Fibroblast of lung (primary cell): ENCODE measurements around the gene AMY2B. TPM values are rescaled to one million over a fixed set of nuclear protein-coding genes. Genes with fewer than 3 reads are reported as not detected.
A peak's percentile ranks its signal among the peaks of the same experiment; 100 is the strongest.

ENCODE experiments used
- DNase-seq, 2 donors: peaks; one replicate each; pipeline versions ENCODE4 v3.0.0 to v3.0.0-alpha.2; 2010; ENCODE audit warnings: low read depth in 2 of 2
- H2AFZ ChIP-seq: 2 replicates; pipeline ENCODE4 v1.5.1; 2012; ENCODE audit warnings: low read length, control low read depth, inconsistent platforms
- H3K27ac ChIP-seq: 2 replicates; pipeline ENCODE4 v1.5.1; 2011; ENCODE audit warnings: low read length, control low read depth; ENCODE audit not compliant: insufficient read depth
- H3K27me3 ChIP-seq: 2 replicates; pipeline ENCODE4 v1.5.1; 2011; ENCODE audit warnings: mild to moderate bottlenecking, low read length; ENCODE audit not compliant: control insufficient read depth, insufficient read depth
- H3K36me3 ChIP-seq: 2 replicates; pipeline ENCODE4 v1.5.1; 2011; ENCODE audit warnings: low read length; ENCODE audit not compliant: control insufficient read depth, insufficient read depth
- H3K4me1 ChIP-seq: 2 replicates; pipeline ENCODE4 v1.5.1; 2011; ENCODE audit warnings: low read length; ENCODE audit not compliant: control insufficient read depth, insufficient read depth; ENCODE audit errors: extremely low read depth
- H3K4me2 ChIP-seq: 2 replicates; pipeline ENCODE4 v1.5.1; 2011; ENCODE audit warnings: low read length, control low read depth; ENCODE audit not compliant: insufficient read depth; ENCODE audit errors: extremely low read depth
- H3K4me3 ChIP-seq, 4 experiments: fragments of 200-600 bp in 1 of 4; sonication (generic) in 1 of 4; replicated peaks in 1 of 4; 2 replicates each; pipeline ENCODE4 v1.5.1; 2011 to 2016; ENCODE audit warnings: low read length in 4 of 4, low read depth in 3 of 4, mild to moderate bottlenecking in 3 of 4, control low read depth in 2 of 4, inconsistent platforms in 1 of 4, mixed read lengths in 1 of 4; ENCODE audit not compliant: insufficient read depth in 1 of 4; ENCODE audit errors: control extremely low read depth in 1 of 4
- H3K79me2 ChIP-seq: 2 replicates; pipeline ENCODE4 v1.5.1; 2012; ENCODE audit warnings: mild to moderate bottlenecking, low read length, inconsistent platforms; ENCODE audit not compliant: control insufficient read depth, insufficient read depth
- H3K9ac ChIP-seq: 2 replicates; pipeline ENCODE4 v1.5.1; 2011; ENCODE audit warnings: mild to moderate bottlenecking, low read length, control low read depth; ENCODE audit not compliant: insufficient read depth
- H3K9me3 ChIP-seq: 2 replicates; pipeline ENCODE4 v1.5.1; 2012; ENCODE audit warnings: low read depth, low read length; ENCODE audit not compliant: control insufficient read depth, insufficient read depth
- H4K20me1 ChIP-seq: 2 replicates; pipeline ENCODE4 v1.5.1; 2011; ENCODE audit warnings: low read length; ENCODE audit not compliant: control insufficient read depth, insufficient read depth; ENCODE audit errors: extremely low read depth
- EZH2 ChIP-seq: IDR thresholded peaks from 2 replicates; pipeline ENCODE4 v1.5.1; 2012; ENCODE audit warnings: low read length, control low read depth, mild to moderate bottlenecking; ENCODE audit errors: missing control alignments
- polyA plus RNA-seq, 2 donors: library from polyadenylated mRNA; depleted of rRNA in 1 of 2; stranded (reverse) in 1 of 2; unstranded in 1 of 2; fragments of >200 nt; gene quantifications; 2 replicates each; pipeline ENCODE4 v1.2.1, GENCODE V29; 2011 to 2012; ENCODE audit warnings: missing spikeins in 1 of 2
- total RNA-seq: library from RNA; depleted of rRNA; stranded (reverse); fragments of >200 nt; gene quantifications from 2 replicates; pipeline ENCODE4 v1.2.1, GENCODE V29; 2014
- TF ChIP-seq, protein P1 (sequence below), 2 donors: IDR thresholded peaks in 1 of 2; conservative IDR thresholded peaks in 1 of 2; 1 replicate in 1 of 2; 2 replicates in 1 of 2; pipeline ENCODE4 v1.5.1; 2011 to 2012; ENCODE audit warnings: low read length in 2 of 2, control low read depth in 1 of 2, inconsistent platforms in 1 of 2, low read depth in 1 of 2, mild to moderate bottlenecking in 1 of 2

The AMY2B gene
- total and polyA plus RNA-seq, 2 donors (not counting 1 experiment from before 2014, with no cell fraction given), result 0.75 to 4.0 TPM

DNA sequence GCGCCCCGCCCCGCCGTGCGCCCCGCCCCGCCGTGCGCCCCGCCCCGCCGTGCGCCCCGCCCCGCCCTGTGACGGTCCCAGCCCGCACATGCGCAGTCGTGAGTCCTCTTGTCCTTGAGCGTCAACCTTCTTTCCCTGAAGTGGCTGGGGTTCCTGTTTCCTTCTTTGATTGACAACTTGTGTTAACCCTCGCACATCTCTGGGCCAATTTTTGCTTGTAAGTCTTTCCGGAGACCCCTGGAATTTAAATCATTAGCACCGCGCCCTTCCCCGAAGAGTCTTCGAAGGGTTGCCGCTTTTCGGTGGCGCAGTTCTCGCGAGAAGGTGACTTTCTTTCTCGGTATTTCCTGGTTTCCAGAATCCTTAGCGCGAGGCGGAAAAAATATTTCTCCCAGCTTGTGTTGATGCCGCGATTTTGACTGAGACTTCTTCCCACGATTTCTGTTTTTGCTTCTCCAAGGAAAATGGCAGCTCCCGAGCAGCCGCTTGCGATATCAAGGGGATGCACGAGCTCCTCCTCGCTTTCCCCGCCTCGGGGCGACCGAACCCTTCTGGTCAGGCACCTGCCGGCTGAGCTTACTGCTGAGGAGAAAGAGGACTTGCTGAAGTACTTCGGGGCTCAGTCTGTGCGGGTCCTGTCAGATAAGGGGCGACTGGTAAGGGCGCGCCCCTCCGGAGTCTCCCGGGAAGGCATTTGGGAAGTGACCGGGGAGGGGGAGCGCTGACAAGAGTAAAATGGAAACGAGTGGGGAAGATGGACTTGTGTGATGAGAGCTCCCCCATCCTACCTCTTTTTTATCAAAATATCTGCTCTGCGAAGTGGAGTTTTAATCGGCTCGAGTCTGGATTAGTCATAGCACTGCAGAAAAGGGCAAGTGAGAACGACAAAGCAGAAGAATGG, 45.5 kb upstream of the AMY2B start, which contains the start of gene RNPC3:
TSS of gene RNPC3 (plus strand) at position 93 of the 901 bp plus-strand sequence. CDS start at position 465, 372 bp downstream.
- Histone ChIP-seq H3K9me3 (no peaks in the 10 kb centered on the region), H2AFZ (peak within 1 kb of the TSS; percentile 79), H3K27me3 (no peaks in the 10 kb centered on the region), H3K27ac (peak within 1 kb of the TSS; percentile 88), H3K4me3 (peak within 1 kb of the TSS; percentile 79 to 99 (median 88)), H3K4me1 (no peaks in the 10 kb centered on the region), H3K4me2 (peak within 1 kb of the TSS; percentile 88), H3K36me3 (no peaks in the 10 kb centered on the region), H4K20me1 (no peaks in the 10 kb centered on the region), H3K79me2 (peaks cover 33% of the 10 kb centered on the region), H3K9ac (peak within 1 kb of the TSS; percentile 78)
- no peak for TF ChIP-seq EZH2
- TF ChIP-seq, protein P1, sequence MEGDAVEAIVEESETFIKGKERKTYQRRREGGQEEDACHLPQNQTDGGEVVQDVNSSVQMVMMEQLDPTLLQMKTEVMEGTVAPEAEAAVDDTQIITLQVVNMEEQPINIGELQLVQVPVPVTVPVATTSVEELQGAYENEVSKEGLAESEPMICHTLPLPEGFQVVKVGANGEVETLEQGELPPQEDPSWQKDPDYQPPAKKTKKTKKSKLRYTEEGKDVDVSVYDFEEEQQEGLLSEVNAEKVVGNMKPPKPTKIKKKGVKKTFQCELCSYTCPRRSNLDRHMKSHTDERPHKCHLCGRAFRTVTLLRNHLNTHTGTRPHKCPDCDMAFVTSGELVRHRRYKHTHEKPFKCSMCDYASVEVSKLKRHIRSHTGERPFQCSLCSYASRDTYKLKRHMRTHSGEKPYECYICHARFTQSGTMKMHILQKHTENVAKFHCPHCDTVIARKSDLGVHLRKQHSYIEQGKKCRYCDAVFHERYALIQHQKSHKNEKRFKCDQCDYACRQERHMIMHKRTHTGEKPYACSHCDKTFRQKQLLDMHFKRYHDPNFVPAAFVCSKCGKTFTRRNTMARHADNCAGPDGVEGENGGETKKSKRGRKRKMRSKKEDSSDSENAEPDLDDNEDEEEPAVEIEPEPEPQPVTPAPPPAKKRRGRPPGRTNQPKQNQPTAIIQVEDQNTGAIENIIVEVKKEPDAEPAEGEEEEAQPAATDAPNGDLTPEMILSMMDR (conservative IDR thresholded peaks at IDR 0.05 in 1 of 2, IDR thresholded peaks at IDR 0.05 in 1 of 2; ENCODE audit: low read depth in 1 of 2, low read length in 2 of 2), result peak in 1 of 2 donors; percentile 6
- DNase-seq, result peak; percentile 82 to 95

DNA sequence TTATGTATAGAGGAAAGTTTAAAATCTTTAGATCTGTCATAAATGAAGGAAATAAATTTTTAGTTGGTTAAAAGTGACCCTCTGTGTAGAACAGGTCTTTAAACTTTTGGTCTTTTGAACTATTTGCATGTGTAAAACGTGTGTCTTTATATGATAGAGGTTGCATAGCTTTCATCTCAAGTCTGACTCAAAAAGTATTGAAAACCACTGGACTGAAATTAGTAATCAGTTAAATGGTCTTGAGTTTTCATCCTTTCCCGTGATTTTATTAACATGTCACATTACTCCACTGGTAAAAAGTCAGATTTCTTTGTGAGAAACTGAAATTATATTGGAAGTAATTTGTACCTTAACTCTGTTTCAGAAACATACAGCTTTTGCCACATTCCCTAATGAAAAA, 44.1 kb upstream of the AMY2B start:
- Histone ChIP-seq H3K36me3 (no peaks in the 10 kb centered on the region), H4K20me1 (no peaks in the 10 kb centered on the region), H3K9ac (no peak overlapping the region), H3K27me3 (no peaks in the 10 kb centered on the region), H3K4me1 (no peaks in the 10 kb centered on the region), H3K4me2 (peak overlapping the region; percentile 88), H3K79me2 (peaks cover 39% of the 10 kb centered on the region), H3K9me3 (no peaks in the 10 kb centered on the region), H2AFZ (no peak overlapping the region), H3K4me3 (peak overlapping the region in 3 of 4 experiments; percentile 80 to 99 (median 95)), H3K27ac (no peak overlapping the region)
- TF ChIP-seq EZH2, result no peak
- TF ChIP-seq, protein P1 (conservative IDR thresholded peaks at IDR 0.05 in 1 of 2, IDR thresholded peaks at IDR 0.05 in 1 of 2; ENCODE audit: low read depth in 1 of 2, low read length in 2 of 2), result no peak
- no peak for DNase-seq

DNA sequence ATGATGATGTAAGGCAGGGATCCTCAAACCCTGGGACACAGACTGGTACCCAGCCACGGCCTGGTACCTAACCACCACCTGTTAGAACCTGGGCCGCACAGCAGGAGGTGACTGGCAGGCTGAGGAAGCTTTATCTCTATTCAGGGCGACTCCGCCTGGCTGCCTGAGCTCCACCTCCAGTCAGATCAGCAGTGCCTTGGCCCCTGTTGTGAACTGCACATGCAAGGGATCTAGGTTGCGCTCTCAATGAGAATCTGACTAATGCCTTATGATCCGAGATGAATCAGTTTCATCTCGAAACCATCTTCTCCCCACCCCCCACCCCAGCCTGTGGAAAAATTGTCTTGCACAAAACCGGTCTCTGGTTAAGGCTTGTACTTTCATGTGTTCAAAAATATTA, 41.6 kb upstream of the AMY2B start:
- Histone ChIP-seq H3K9me3 (no peaks in the 10 kb centered on the region), H3K9ac (no peak overlapping the region), H3K27me3 (no peaks in the 10 kb centered on the region), H3K79me2 (peaks cover 41% of the 10 kb centered on the region), H3K36me3 (no peaks in the 10 kb centered on the region), H3K4me3 (no peak overlapping the region), H3K27ac (no peak overlapping the region), H3K4me1 (no peaks in the 10 kb centered on the region), H4K20me1 (no peaks in the 10 kb centered on the region), H2AFZ (no peak overlapping the region), H3K4me2 (no peak overlapping the region)
- DNase-seq, result peak in 1 of 2 donors; percentile 54
- TF ChIP-seq EZH2, result no peak
- TF ChIP-seq, protein P1 (conservative IDR thresholded peaks at IDR 0.05 in 1 of 2, IDR thresholded peaks at IDR 0.05 in 1 of 2; ENCODE audit: low read depth in 1 of 2, low read length in 2 of 2), result no peak
